Activated CD4-positive, alpha-beta memory T cell treated with anti-CD3 and anti-CD28 coated beads for 36 hours (primary cell): ENCODE measurements around the gene FBXL14. TPM values are rescaled to one million over a fixed set of nuclear protein-coding genes. Genes with fewer than 3 reads are reported as not detected.
"Not testable (repeated sequence)": the region's sequence is repeated elsewhere in the genome, so short reads cannot be mapped to it uniquely, and the experiment has no call there.

Experiments used
- CTCF ChIA-PET: fragments of 350-600 bp; sonication (Branson Sonifier 250); formaldehyde crosslinking; loops from one replicate; lab custom pipeline; 2021; ENCODE audit warnings: antibody characterized with exemption, inconsistent platforms; lab: Charles Lee
- POLR2A ChIA-PET: fragments of 350-600 bp; sonication (Branson Sonifier 250); formaldehyde crosslinking; loops from one replicate; lab custom pipeline; 2021; ENCODE audit warnings: antibody characterized with exemption; lab: Charles Lee
- DNase-seq: peaks from one replicate; pipeline ENCODE4 v3.0.0-alpha.2; 2020
- H3K27ac Mint-ChIP-seq: one replicate; pipeline ENCODE4 v1.8.0; 2021; ENCODE audit warnings: mixed read lengths
- H3K27me3 Mint-ChIP-seq: one replicate; pipeline ENCODE4 v1.8.0; 2021; ENCODE audit warnings: mixed read lengths
- H3K36me3 Mint-ChIP-seq: one replicate; pipeline ENCODE4 v1.8.0; 2021; ENCODE audit warnings: mixed read lengths
- H3K4me1 Mint-ChIP-seq: one replicate; pipeline ENCODE4 v1.8.0; 2021; ENCODE audit warnings: low read depth, mixed read lengths
- H3K4me3 Mint-ChIP-seq: one replicate; pipeline ENCODE4 v1.8.0; 2021; ENCODE audit warnings: mild to moderate bottlenecking, mixed read lengths
- H3K9me3 Mint-ChIP-seq: one replicate; pipeline ENCODE4 v1.8.0; 2021; ENCODE audit warnings: mixed read lengths
- intact Hi-C: fragments of 100-400 bp; cut with micrococcal nuclease; formaldehyde crosslinking; loops from one replicate; pipeline ENCODE4 v1.15.1; 2023
- total RNA-seq, 2 experiments: library from RNA; stranded (reverse); gene quantifications; one replicate each; pipeline ENCODE4 v1.2.3, GENCODE V29; 2021

FBXL14 gene
- total RNA-seq, 2 experiments from 2014 or later, result 13.5 to 14.4 TPM

- no peaks in the 10 kb centered on the region for H3K27me3 Mint-ChIP-seq
- ChIA-PET CTCF (interaction anchor here (1.9 kb wide), 1 partner anchor 443 kb away, joined by 4 read pairs; no protein-coding TSS in a partner anchor), POLR2A (no interaction called here)
- no peaks in the 10 kb centered on the region for H3K36me3 Mint-ChIP-seq
- DNase-seq, result no peak
- no peaks in the 10 kb centered on the region for H3K4me1 Mint-ChIP-seq
- intact Hi-C loops, result no loop called here
- no peak overlapping the region for H3K27ac Mint-ChIP-seq
- no peaks in the 10 kb centered on the region for H3K9me3 Mint-ChIP-seq
- H3K4me3 Mint-ChIP-seq, result no peak overlapping the region
Measured at GRCh38 chr12:1560704-1561103, 33.7 kb downstream of the FBXL14 start.

GRCh38 chr12:1559676-1560091 lies 34.7 kb downstream of the FBXL14 start:
- intact Hi-C loops, result no loop called here
- no peak overlapping the region for H3K27ac Mint-ChIP-seq
- POLR2A ChIA-PET, result no interaction called here
- H3K9me3 Mint-ChIP-seq, result no peaks in the 10 kb centered on the region
- CTCF ChIA-PET, result interaction anchor here (1.4 to 1.9 kb wide), 2 partner anchors 23 to 442 kb away, joined by 3 to 4 read pairs; no protein-coding TSS in a partner anchor
- peaks cover under 1% of the 10 kb centered on the region for H3K4me1 Mint-ChIP-seq
- no peak overlapping the region for H3K4me3 Mint-ChIP-seq
- H3K27me3 Mint-ChIP-seq, result no peaks in the 10 kb centered on the region
- H3K36me3 Mint-ChIP-seq, result no peaks in the 10 kb centered on the region
- no peak for DNase-seq

- H3K27me3 Mint-ChIP-seq, H3K4me3 Mint-ChIP-seq, intact Hi-C loops, H3K36me3 Mint-ChIP-seq, H3K9me3 Mint-ChIP-seq, CTCF ChIA-PET, H3K27ac Mint-ChIP-seq, DNase-seq: not testable (repeated sequence)
- POLR2A ChIA-PET, result interaction anchor here (0.6 kb wide), 1 partner anchor 29 kb away, joined by 6 read pairs; no protein-coding TSS in a partner anchor
- H3K4me1 Mint-ChIP-seq, result peaks cover 10% of the 10 kb centered on the region
Measured at GRCh38 chr12:1558108-1558507, 36.3 kb downstream of the FBXL14 start.

GRCh38 chr12:1553987-1554982 lies 40.1 kb downstream of the FBXL14 start:
- ChIA-PET POLR2A (no interaction called here), CTCF (interaction anchor here (1.2 kb wide), 1 partner anchor 9 kb away, joined by 3 read pairs; no protein-coding TSS in a partner anchor)
- Mint-ChIP-seq H3K4me3 (no peak overlapping the region), H3K9me3 (peaks cover 8% of the 10 kb centered on the region), H3K4me1 (peaks cover 10% of the 10 kb centered on the region), H3K36me3 (no peaks in the 10 kb centered on the region), H3K27ac (no peak overlapping the region), H3K27me3 (peaks cover 3% of the 10 kb centered on the region)
- intact Hi-C loops, result loop anchor here (1.0 to 5.0 kb wide), 2 partner anchors 20 to 457 kb away; no protein-coding TSS in a partner anchor
- peak; percentile 83 for DNase-seq

GRCh38 chr12:1553536-1553935 lies 40.8 kb downstream of the FBXL14 start:
- H3K27ac Mint-ChIP-seq, result no peak overlapping the region

GRCh38 chr12:1552911-1553491 lies 41.4 kb downstream of the FBXL14 start:
- H3K36me3 Mint-ChIP-seq, result no peaks in the 10 kb centered on the region
- H3K27ac Mint-ChIP-seq, result no peak overlapping the region
- peaks cover 10% of the 10 kb centered on the region for H3K4me1 Mint-ChIP-seq
- intact Hi-C loops, result loop anchor here (5.0 kb wide), 1 partner anchor 456 kb away; no protein-coding TSS in a partner anchor
- H3K9me3 Mint-ChIP-seq, result peaks cover 8% of the 10 kb centered on the region
- POLR2A ChIA-PET, result no interaction called here
- peaks cover 4% of the 10 kb centered on the region for H3K27me3 Mint-ChIP-seq
- no peak for DNase-seq
- no peak overlapping the region for H3K4me3 Mint-ChIP-seq
- CTCF ChIA-PET, result interaction anchor here (1.2 to 1.3 kb wide), 2 partner anchors 8 to 30 kb away, joined by 3 to 6 read pairs; no protein-coding TSS in a partner anchor

More at GRCh38 chr12:1553536-1553935, 40.8 kb downstream of the FBXL14 start:
- Mint-ChIP-seq H3K4me3 (no peak overlapping the region), H3K4me1 (peaks cover 10% of the 10 kb centered on the region), H3K36me3 (no peaks in the 10 kb centered on the region), H3K9me3 (peaks cover 8% of the 10 kb centered on the region), H3K27me3 (peaks cover 3% of the 10 kb centered on the region)
- intact Hi-C loops, result loop anchor here (5.0 kb wide), 1 partner anchor 456 kb away; no protein-coding TSS in a partner anchor
- POLR2A ChIA-PET, result no interaction called here
- no peak for DNase-seq
- CTCF ChIA-PET, result interaction anchor here (1.2 to 1.3 kb wide), 2 partner anchors 8 to 30 kb away, joined by 3 to 6 read pairs; no protein-coding TSS in a partner anchor

- peaks cover 8% of the 10 kb centered on the region for H3K9me3 Mint-ChIP-seq
- POLR2A ChIA-PET, result no interaction called here
Measured at GRCh38 chr12:1552171-1552570, 42.2 kb downstream of the FBXL14 start.

GRCh38 chr12:1551496-1551895 lies 42.9 kb downstream of the FBXL14 start:
- Mint-ChIP-seq H3K4me1 (peaks cover 10% of the 10 kb centered on the region), H3K27me3 (peaks cover 6% of the 10 kb centered on the region), H3K9me3 (peaks cover 8% of the 10 kb centered on the region), H3K36me3 (no peaks in the 10 kb centered on the region), H3K27ac (no peak overlapping the region), H3K4me3 (no peak overlapping the region)
- ChIA-PET POLR2A (no interaction called here), CTCF (no interaction called here)
- intact Hi-C loops, result loop anchor here (5.0 kb wide), 1 partner anchor 454 kb away; no protein-coding TSS in a partner anchor
- DNase-seq, result no peak

More at GRCh38 chr12:1552171-1552570, 42.2 kb downstream of the FBXL14 start:
- intact Hi-C loops, result loop anchor here (5.0 kb wide), 1 partner anchor 455 kb away; no protein-coding TSS in a partner anchor
- H3K4me1 Mint-ChIP-seq, result peaks cover 10% of the 10 kb centered on the region
- no peaks in the 10 kb centered on the region for H3K36me3 Mint-ChIP-seq
- H3K27ac Mint-ChIP-seq, result no peak overlapping the region
- no peak overlapping the region for H3K4me3 Mint-ChIP-seq
- H3K27me3 Mint-ChIP-seq, result peaks cover 6% of the 10 kb centered on the region
- CTCF ChIA-PET, result interaction anchor here (1.3 kb wide), 1 partner anchor 31 kb away, joined by 6 read pairs; no protein-coding TSS in a partner anchor
- no peak for DNase-seq

GRCh38 chr12:1546931-1547640 lies 47.3 kb downstream of the FBXL14 start:
- no peaks in the 10 kb centered on the region for H3K36me3 Mint-ChIP-seq
- DNase-seq, result no peak
- POLR2A ChIA-PET, result no interaction called here
- H3K4me1 Mint-ChIP-seq, result no peaks in the 10 kb centered on the region
- no peak overlapping the region for H3K27ac Mint-ChIP-seq
- intact Hi-C loops, result no loop called here
- peaks cover 29% of the 10 kb centered on the region for H3K27me3 Mint-ChIP-seq
- peaks cover 8% of the 10 kb centered on the region for H3K9me3 Mint-ChIP-seq
- H3K4me3 Mint-ChIP-seq, result no peak overlapping the region
- CTCF ChIA-PET, result interaction anchor here (1.2 kb wide), 1 partner anchor 36 kb away, joined by 4 read pairs; no protein-coding TSS in a partner anchor

- no peak overlapping the region for H3K27ac Mint-ChIP-seq
- DNase-seq, result no peak
- H3K27me3 Mint-ChIP-seq, result peaks cover 38% of the 10 kb centered on the region
- no peaks in the 10 kb centered on the region for H3K36me3 Mint-ChIP-seq
- POLR2A ChIA-PET, result no interaction called here
- no peak overlapping the region for H3K4me3 Mint-ChIP-seq
- no peaks in the 10 kb centered on the region for H3K9me3 Mint-ChIP-seq
- intact Hi-C loops, result no loop called here
- no peaks in the 10 kb centered on the region for H3K4me1 Mint-ChIP-seq
- CTCF ChIA-PET, result interaction anchor here (1.0 to 3.6 kb wide), 3 partner anchors 9 to 427 kb away, joined by 3 to 17 read pairs (median 4); no protein-coding TSS in a partner anchor
Measured at GRCh38 chr12:1544996-1545700, 49.2 kb downstream of the FBXL14 start.

- Mint-ChIP-seq H3K36me3 (no peaks in the 10 kb centered on the region), H3K27ac (no peak overlapping the region), H3K4me1 (no peaks in the 10 kb centered on the region), H3K9me3 (no peaks in the 10 kb centered on the region), H3K27me3 (peaks cover 57% of the 10 kb centered on the region), H3K4me3 (no peak overlapping the region)
- POLR2A ChIA-PET, result no interaction called here
- CTCF ChIA-PET, result interaction anchor here (3.6 kb wide), 1 partner anchor 424 kb away, joined by 17 read pairs; no protein-coding TSS in a partner anchor
- DNase-seq, result no peak
- intact Hi-C loops, result no loop called here
Measured at GRCh38 chr12:1542599-1542998, 51.8 kb downstream of the FBXL14 start.
